Posterior vena cava (tissue), 2 donors: ENCODE measurements around the gene BCS1L. TPM values are rescaled to one million over a fixed set of nuclear protein-coding genes. Genes with fewer than 3 reads are reported as not detected.
"Not testable (repeated sequence)": the region's sequence is repeated elsewhere in the genome, so short reads cannot be mapped to it uniquely, and the experiment has no call there.

Experiments
- DNase-seq: peaks from one replicate; pipeline ENCODE4 v3.0.0-alpha.2; 2020; ENCODE audit warnings: low spot score
- intact Hi-C, 2 donors: fragments of 100-400 bp; cut with DNase I; formaldehyde crosslinking; loops; one replicate each; pipeline versions ENCODE4 v1.14.1 to v1.14.2; 2022 to 2023
- total RNA-seq, 2 donors: library from RNA; stranded (reverse); fragmentation: NEBNext Ultra II Directional; extraction: Animal tissue kit (Norgen Biotek cat#: 25700); gene quantifications; one replicate each; pipeline ENCODE4 v1.2.1, GENCODE V29; 2021
- donor health status: DM: yes; HTN: yes; CAD: no.
- donor health status: DM: yes; HTN: yes; CAD: no.

The BCS1L gene
- total RNA-seq, 2 donors from 2014 or later = 24.6 to 32.3 TPM

DNA sequence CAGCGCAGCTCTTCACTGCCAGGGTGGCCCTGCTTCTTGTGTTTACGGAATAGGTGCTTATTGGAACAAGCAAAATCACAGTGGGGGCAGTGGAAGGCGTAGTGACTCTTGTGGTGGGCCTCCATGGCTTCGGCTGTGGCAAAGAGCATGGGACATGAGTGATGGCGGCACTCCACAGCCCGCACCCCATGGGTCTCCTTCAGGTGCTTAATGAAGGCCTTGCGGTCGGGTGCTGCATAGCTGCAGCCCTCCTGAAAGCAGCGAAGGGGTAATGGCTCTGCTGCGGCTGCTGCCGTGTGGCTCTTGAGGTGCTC is 10.7 kb upstream of the BCS1L start:
- intact Hi-C loops = loop anchor here in 1 of 2 donors (10.0 kb wide), 1 partner anchor 224 kb away; no protein-coding TSS in a partner anchor
- DNase-seq = no peak

- no peak for DNase-seq
- intact Hi-C loops = no loop called here
Observed at GRCh38 chr2:218655751-218656150, 3.7 kb upstream of the BCS1L start.

DNA sequence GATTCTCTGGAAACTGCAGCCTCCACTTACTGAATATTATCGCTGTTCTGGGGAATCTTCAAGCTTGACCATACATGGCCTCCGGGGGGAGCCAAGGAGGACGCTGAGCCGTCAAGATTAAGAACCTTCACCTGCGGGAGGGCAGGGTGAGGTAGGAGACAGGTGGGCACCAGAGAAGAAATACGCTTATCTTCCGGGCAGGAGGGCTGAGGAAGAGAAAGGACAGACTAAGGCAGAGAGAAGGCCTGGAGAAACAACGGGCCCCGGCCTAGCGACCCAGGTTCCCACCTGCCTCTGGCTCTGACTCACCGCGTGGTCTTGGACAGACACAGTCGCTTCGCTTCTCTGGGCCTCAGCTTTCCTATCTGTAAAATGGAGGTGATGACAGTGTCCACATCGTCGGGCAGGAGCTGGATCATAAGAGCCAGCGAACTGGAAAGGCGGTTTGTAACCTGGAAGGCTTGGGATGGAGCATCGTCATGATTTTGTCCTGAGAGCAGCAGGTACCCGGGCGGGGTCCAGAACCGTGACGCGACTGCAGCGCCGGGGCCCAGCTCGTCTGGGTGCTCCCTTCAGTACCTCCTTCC is 719 bp upstream of the BCS1L start:
- intact Hi-C loops = no loop called here
- no peak for DNase-seq

- DNase-seq = no peak
- intact Hi-C loops = loop anchor here in 1 of 2 donors (5.0 kb wide), 1 partner anchor 148 kb away; no protein-coding TSS in a partner anchor
Observed at GRCh38 chr2:218659988-218660358, 490 bp downstream of the BCS1L start.

GRCh38 chr2:218662377-218662776 is 2.9 kb downstream of the BCS1L start:
- intact Hi-C loops = loop anchor here in 1 of 2 donors (5.0 kb wide), 1 partner anchor 150 kb away; no protein-coding TSS in a partner anchor
- DNase-seq = no peak

GRCh38 chr2:218662827-218663226 is 3.3 kb downstream of the BCS1L start:
- DNase-seq = no peak
- intact Hi-C loops = loop anchor here in 1 of 2 donors (5.0 kb wide), 1 partner anchor 151 kb away; no protein-coding TSS in a partner anchor

DNA sequence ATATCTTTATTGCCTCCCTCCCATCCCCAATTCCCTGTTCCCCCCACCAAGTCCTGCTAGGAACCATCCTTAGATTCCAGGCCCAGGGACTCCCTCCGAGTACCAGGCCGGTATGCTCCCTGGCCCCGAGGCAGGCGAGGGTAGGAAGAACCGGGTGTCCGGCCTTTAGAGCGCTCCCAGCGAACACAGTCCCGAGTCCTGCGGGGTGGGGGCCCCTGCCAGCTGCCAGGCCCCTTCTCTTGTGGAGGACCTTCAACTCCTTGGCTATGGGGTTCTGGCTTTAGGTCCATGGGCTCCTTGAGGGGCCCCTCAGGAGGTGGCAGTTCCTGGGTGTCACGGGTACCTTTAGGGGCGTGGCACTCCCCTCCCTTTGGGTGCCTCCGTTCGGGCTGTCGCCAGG is 4.4 kb downstream of the BCS1L start:
- no peak for DNase-seq
- intact Hi-C loops = loop anchor here in 1 of 2 donors (5.0 kb wide), 1 partner anchor 152 kb away; no protein-coding TSS in a partner anchor

GRCh38 chr2:218664653-218665052 is 5.2 kb downstream of the BCS1L start:
- DNase-seq = no peak
- intact Hi-C loops = loop anchor here in 1 of 2 donors (5.0 kb wide), 1 partner anchor 152 kb away; no protein-coding TSS in a partner anchor

DNA sequence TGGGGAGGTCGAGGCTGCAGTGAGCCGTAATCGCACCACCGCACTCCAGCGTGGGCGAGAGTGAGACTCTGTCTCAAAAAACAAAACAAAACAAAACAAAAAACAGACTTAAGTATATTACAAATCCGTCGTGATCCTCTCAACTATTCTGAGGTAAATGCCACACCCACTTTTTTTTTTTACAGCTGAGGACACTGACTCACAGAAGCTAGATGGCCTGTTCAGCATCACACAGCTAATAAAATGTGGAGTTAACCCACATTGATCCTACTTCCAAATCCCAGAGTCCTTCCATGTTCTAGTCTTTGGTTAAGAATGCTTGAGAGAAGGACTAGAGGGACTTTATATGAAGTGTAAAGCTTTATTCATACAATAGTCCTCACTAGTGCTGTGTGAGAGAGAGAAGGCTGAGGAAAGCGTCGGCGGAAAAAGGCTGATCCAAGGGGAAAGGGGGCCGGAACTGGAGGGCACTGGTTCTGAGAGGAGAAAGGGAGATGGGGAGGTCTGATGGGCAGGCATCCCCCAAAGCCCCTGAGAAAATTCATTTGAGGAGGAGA is 11.7 kb downstream of the BCS1L start:
- intact Hi-C loops = no loop called here
- no peak for DNase-seq

DNA sequence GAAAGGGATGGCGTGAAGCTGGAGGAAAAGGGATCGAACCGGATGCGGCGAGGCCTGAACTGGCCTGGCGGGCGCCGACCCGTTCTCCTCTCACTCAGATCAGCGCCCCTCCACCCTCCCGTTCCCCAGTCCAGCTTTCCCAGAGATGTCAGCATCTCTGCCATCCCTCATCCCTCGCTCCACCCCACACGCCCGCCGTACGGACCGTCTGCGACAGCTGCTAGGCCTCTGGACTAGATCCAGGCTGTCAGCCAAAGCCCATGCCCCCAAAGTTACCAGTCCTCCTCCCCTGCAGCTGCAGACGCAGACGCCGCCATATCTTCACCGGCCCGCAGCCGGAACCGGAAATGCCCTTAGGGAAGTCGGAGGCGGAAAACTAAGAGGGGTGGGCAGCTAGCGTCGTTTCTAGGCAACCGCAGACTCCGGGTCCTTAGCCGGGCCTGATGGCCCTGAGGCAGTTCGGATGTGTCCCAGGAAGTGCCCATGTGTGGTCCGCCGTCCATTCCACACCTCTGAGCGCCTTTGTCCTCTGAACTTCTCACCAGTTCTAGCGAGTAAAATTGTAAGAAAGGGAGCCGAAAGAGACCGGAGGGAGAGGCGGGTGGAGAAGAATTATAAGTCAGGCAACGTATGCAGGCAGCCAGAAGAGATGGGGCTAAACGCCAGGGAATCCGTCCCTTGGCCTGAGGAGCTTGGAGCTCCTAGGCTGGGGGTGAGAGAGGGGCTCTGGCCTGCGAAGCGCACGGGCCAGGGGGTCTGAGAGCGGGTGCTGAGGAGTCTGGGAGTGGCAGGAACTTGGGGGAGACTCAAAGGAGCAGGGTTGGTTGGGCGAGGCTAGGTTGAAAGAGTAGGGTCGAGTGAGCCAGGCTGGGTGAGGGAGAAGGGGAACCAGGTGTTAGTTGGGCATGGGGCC is 12.4 kb downstream of the BCS1L start, which contains the start of the genes RNF25 and STK36:
Gene RNF25, minus strand, starts transcription at position 349 of the 913 bp plus-strand sequence. Its CDS starts 32 bp downstream, at position 317.
Gene STK36, plus strand, starts transcription at position 433 of the 913 bp plus-strand sequence. CDS start 744 bp downstream, outside the sequence.
- DNase-seq = peak; percentile 96
- intact Hi-C loops = no loop called here

DNA sequence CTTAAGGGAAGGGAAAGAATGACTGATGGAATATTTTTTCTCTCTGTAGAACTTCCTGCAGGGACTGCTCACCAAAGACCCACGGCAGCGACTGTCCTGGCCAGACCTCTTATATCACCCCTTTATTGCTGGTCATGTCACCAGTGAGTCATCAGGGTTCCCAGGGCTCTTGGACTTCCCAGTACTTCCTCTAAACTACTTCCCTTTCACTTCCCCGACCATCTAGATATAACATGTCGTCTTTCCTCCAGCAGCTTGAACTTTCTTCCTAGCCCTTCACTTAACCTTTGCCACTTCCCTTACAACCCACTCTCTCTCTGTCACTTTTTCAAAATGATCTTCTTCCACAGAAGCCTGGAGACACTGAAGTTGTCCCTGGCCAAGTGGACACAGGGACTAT is 19.6 kb downstream of the BCS1L start:
- no peak for DNase-seq
- intact Hi-C loops = no loop called here

GRCh38 chr2:218680061-218680460 is 20.6 kb downstream of the BCS1L start:
- intact Hi-C loops = no loop called here
- DNase-seq = no peak

DNA sequence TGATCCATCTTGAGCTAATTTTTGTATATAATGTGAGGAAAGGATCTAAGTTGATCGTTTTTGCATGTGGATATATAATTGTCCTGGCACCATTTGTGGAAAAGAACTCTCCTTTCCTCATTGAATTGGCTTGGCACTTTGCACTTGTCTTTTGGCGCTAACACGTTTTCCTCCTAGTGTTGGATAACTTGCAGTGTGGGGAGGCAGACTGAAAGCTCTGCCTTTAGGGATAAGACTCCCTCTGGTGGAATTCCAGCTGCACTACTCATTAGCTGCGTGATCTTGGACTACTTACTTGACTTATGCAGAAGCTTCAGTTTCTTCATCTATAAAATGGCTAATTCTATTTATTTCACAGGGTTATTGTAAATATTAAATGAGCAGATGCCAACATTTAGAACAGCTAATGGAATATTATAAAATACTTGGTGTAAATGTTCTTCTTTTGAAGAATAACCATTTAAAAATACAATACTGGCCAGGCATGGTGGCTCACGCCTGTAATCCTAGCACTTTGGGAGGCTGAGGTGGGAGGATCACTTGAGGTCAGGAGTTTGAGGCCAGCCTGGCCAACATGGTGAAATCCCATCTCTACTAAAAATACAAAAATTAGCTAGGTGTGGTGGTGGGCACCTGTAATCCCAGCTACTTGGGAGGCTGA is 28.0 kb downstream of the BCS1L start:
- intact Hi-C loops = not testable (repeated sequence)

GRCh38 chr2:218691234-218691633 is 31.8 kb downstream of the BCS1L start:
- intact Hi-C loops = no loop called here
- DNase-seq = no peak

More for the DNA sequence above, 28.0 kb downstream of the BCS1L start:
- DNase-seq = not testable (repeated sequence)

GRCh38 chr2:218694405-218695145 is 35.1 kb downstream of the BCS1L start:
- no peak for DNase-seq
- intact Hi-C loops = no loop called here

- no peak for DNase-seq
- intact Hi-C loops = no loop called here
Observed at GRCh38 chr2:218698885-218699284, 39.4 kb downstream of the BCS1L start.

DNA sequence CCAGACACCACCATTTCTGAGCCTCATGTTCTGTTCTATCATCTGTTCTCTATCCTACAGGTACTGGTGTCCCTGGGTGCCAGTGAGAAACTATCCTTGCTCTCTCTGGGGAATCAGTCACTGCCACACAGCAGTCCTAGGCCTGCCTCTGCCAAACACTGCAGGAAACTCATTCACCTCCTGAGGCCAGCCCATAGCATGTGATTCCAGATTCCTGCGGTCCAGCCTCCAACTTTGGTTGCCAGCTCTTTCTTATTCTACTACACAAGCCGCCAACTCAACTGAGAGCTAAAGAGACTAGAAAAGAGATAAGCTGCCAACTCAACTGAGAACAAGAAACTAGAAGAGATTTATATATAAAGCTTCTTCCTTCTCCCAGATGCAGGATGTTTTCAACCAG is 42.3 kb downstream of the BCS1L start:
- intact Hi-C loops = no loop called here
- no peak for DNase-seq

DNA sequence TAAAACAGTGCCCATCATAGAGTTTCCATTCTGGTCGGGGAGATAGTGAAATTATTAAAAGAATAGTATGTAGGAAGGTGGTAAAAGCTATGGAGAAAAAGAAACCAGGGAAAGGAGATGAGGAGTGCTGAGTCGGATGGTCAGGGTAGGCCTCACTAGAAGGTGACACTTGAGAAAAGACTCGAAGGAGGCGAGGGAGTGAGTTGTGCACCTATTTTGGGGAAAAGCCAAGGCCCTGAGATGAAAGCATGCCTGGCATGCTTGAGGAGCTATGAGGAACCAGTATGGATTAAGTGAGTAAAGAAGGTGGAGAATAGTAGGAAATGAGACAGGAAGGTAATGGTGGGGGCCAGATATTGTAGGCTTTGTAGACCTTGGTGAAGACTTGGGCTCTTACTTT is 43.9 kb downstream of the BCS1L start:
- DNase-seq = no peak
- intact Hi-C loops = no loop called here

GRCh38 chr2:218708086-218708485 is 48.6 kb downstream of the BCS1L start:
- intact Hi-C loops = no loop called here
- DNase-seq = no peak
